Neural crest cell (in vitro differentiated cells): ENCODE measurements around the gene KRT74. TPM values are rescaled to one million over a fixed set of nuclear protein-coding genes. Genes with fewer than 3 reads are reported as not detected.

Experiments
- DNase-seq: peaks from one replicate; pipeline ENCODE4 v3.0.0; 2021; ENCODE audit warnings: low read depth, mixed read lengths, low spot score
- H3K27ac Mint-ChIP-seq: one replicate; pipeline ENCODE4 v1.8.0; 2021; ENCODE audit warnings: mild to moderate bottlenecking, mixed read lengths; ENCODE audit not compliant: unreplicated experiment
- H3K27me3 Mint-ChIP-seq: 2 replicates; pipeline ENCODE4 v1.8.0; 2021; ENCODE audit warnings: low read depth, mild to moderate bottlenecking, mixed read lengths
- H3K36me3 Mint-ChIP-seq: 2 replicates; pipeline ENCODE4 v1.8.0; 2021; ENCODE audit warnings: low read depth, mild to moderate bottlenecking, mixed read lengths
- H3K4me1 Mint-ChIP-seq: 2 replicates; pipeline ENCODE4 v1.8.0; 2021; ENCODE audit warnings: mixed read lengths
- H3K4me3 Mint-ChIP-seq: one replicate; pipeline ENCODE4 v1.8.0; 2021; ENCODE audit warnings: mild to moderate bottlenecking, mixed read lengths
- H3K9me3 Mint-ChIP-seq: 2 replicates; pipeline ENCODE4 v1.8.0; 2021; ENCODE audit warnings: mixed read lengths
- total RNA-seq: library from RNA; stranded (reverse); gene quantifications from 2 replicates; pipeline ENCODE4 v1.2.1, GENCODE V29; 2021
- TF ChIP-seq, protein P1 (sequence below): fragments of 200-600 bp; sonication (generic); conservative IDR thresholded peaks from 2 replicates; pipeline ENCODE4 v1.5.0; 2021; ENCODE audit warnings: antibody characterized with exemption, mild to moderate bottlenecking

Gene KRT74
- total RNA-seq, 1 donor from 2014 or later = not detected

DNA sequence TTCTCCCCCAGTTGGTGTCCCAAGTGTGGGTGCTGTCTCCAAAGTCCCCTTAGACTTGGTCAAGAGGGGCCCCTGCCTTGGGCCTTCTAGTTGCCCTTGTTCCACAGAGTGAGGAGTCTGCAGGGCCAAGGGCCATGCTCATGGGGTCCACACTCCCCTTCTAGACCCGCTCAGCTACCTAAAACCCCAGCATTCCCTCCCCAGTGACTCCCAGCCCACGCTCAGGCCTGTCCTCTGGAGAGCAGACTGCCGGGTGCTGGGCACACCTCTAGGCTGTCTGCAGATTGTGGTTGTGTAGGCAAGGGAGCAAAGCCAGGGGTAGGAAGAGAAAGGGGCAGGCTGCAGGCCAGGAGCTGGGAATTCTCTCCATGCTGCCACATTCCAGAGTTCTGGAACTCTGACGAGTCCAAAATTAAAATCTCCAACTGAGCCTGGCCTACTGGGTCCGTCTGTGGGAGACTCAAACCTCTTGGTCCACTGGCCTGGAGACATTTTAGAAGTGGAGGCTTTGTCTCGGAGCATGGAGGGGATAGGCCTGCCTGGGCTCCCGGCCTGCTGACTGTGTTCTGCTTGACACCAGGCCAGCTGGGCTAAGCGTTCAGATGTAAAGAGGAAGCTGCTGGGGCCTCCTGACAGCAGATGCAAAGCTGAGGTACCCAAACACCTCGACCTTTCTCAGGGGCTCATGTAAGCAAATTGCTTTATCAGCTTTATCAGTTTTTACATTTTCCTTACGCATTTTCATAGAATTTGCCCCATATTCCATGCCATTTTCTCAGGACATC lies 39.8 kb downstream of the KRT74 start:
- TF ChIP-seq, protein P1, sequence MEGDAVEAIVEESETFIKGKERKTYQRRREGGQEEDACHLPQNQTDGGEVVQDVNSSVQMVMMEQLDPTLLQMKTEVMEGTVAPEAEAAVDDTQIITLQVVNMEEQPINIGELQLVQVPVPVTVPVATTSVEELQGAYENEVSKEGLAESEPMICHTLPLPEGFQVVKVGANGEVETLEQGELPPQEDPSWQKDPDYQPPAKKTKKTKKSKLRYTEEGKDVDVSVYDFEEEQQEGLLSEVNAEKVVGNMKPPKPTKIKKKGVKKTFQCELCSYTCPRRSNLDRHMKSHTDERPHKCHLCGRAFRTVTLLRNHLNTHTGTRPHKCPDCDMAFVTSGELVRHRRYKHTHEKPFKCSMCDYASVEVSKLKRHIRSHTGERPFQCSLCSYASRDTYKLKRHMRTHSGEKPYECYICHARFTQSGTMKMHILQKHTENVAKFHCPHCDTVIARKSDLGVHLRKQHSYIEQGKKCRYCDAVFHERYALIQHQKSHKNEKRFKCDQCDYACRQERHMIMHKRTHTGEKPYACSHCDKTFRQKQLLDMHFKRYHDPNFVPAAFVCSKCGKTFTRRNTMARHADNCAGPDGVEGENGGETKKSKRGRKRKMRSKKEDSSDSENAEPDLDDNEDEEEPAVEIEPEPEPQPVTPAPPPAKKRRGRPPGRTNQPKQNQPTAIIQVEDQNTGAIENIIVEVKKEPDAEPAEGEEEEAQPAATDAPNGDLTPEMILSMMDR = no peak
- H3K27ac Mint-ChIP-seq = no peak overlapping the region

DNA sequence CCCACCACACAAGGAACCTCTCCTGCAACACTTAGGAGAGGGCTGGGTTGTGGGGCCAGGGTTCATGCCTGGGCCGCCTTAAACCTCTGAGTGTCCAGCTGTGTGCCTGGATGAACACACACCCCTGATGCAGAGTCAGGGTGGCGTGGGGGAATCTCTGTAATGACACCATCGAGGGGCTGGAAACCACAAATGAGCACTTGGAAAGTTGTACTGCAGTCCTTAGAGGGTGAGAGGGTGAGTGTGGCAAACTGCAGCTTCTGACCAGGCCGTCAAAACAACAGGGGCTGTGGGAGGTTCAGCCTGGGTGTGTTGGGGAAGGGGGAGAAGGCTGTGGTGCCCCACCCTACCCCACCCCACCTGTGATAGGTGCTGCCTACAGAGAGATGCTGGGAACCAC lies 41.0 kb downstream of the KRT74 start:
- H3K36me3 Mint-ChIP-seq = no peaks in the 10 kb centered on the region
- no peak for DNase-seq
- no peak overlapping the region for H3K27ac Mint-ChIP-seq
- no peak overlapping the region for H3K4me3 Mint-ChIP-seq
- H3K27me3 Mint-ChIP-seq = no peaks in the 10 kb centered on the region
- no peaks in the 10 kb centered on the region for H3K9me3 Mint-ChIP-seq
- H3K4me1 Mint-ChIP-seq = no peaks in the 10 kb centered on the region
- TF ChIP-seq, protein P1 = no peak

More for the DNA sequence above, 39.8 kb downstream of the KRT74 start:
- Mint-ChIP-seq H3K9me3 (no peaks in the 10 kb centered on the region), H3K4me1 (no peaks in the 10 kb centered on the region), H3K4me3 (no peak overlapping the region), H3K36me3 (no peaks in the 10 kb centered on the region), H3K27me3 (no peaks in the 10 kb centered on the region)
- no peak for DNase-seq

DNA sequence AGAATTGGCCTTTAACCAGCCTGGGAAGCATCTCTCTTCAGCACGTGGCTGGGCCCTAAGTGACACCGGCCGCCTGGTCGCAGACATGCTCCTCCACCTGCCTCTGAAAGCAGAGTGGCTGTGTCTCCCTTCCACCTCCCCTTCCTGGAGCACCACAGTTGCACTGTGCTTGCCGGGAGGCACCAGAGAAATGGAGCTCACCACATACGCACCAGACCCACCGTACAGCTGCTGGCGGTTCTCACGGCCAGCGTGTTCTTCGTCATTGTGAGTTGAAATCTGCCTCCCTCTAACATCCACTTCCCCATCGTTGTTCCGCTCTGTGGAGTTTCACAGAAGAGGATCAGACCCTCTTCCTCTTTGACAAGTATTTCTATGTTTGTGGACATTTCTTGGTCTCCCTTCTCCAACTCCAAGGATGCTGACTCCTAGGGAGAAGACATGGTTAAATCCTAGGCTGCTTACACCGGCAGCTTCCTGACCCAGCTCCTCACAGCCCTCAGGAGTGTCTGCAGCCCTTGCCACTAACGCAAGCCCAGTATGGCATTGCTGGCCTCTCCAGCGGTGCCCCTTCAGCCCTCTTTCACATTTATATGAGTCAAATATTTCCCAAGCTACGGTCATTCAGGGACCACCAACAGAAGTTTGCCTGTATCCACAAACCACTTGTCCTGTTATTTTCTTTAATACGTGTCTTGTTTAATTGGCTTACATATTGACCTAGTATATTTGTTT lies 41.9 kb downstream of the KRT74 start:
- no peak overlapping the region for H3K4me3 Mint-ChIP-seq
- H3K9me3 Mint-ChIP-seq = no peaks in the 10 kb centered on the region
- no peak for DNase-seq
- H3K36me3 Mint-ChIP-seq = no peaks in the 10 kb centered on the region
- no peaks in the 10 kb centered on the region for H3K27me3 Mint-ChIP-seq
- TF ChIP-seq, protein P1 = no peak
- H3K27ac Mint-ChIP-seq = no peak overlapping the region
- H3K4me1 Mint-ChIP-seq = no peaks in the 10 kb centered on the region

DNA sequence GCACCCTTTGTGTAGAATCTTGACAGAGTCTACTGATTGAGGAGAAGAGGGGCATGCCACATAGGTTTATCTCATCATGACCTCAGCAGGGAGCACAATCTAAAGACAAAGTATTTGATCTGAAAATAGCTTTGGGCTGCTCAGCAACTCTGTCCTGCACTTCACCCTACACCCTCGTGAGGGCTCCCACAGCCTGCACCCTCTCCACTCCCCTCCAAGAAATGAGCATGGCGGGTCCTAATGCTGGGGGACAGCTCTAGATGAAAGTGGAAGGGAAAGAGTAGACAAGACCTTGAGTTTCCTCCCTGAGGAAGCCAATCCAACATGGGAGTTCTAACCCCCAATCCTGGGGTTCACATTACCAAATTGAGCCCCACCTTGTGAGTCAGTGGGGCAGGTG lies 42.7 kb downstream of the KRT74 start:
- Mint-ChIP-seq H3K27me3 (no peaks in the 10 kb centered on the region), H3K4me3 (no peak overlapping the region), H3K36me3 (no peaks in the 10 kb centered on the region), H3K9me3 (no peaks in the 10 kb centered on the region), H3K4me1 (no peaks in the 10 kb centered on the region), H3K27ac (no peak overlapping the region)
- DNase-seq = no peak
- TF ChIP-seq, protein P1 = no peak

DNA sequence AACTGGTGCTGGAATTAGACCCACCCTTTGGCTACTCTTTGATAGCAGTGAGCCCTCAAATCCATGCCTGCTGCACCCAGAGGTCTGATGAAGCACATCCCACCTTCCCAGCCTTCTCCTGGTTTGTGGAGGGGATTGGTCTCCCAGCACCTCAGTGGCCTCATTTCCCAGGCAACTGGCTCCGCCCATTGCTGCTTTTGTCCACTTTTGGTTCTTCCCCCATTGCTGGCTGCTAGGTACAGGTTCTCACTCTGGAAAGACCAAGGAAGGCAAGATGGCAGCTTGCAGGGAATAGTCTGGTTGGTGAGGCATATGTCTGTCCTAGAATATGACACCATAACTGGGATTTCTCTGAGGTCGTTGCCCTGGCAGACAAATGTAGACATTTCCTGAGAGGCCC lies 43.3 kb downstream of the KRT74 start:
- Mint-ChIP-seq H3K27ac (no peak overlapping the region), H3K27me3 (no peaks in the 10 kb centered on the region), H3K9me3 (no peaks in the 10 kb centered on the region), H3K36me3 (no peaks in the 10 kb centered on the region), H3K4me1 (no peaks in the 10 kb centered on the region), H3K4me3 (no peak overlapping the region)
- DNase-seq = no peak
- TF ChIP-seq, protein P1 = no peak
